Esophagus muscularis mucosa (tissue), 3 donors: Measurements from ENCODE around the gene KIAA1958.

Source experiments
- EP300 ChIP-seq: sonication (generic); formaldehyde crosslinking; IDR thresholded peaks from one replicate; pipeline ENCODE4 v1.6.1; 2017; ENCODE audit warnings: antibody characterized with exemption
- TF ChIP-seq, protein P1 (sequence below), 3 experiments: fragments of 200-600 bp in 2 of 3; fragments of 450-650 bp in 1 of 3; sonication (generic) in 2 of 3; IDR thresholded peaks; one replicate each; pipeline ENCODE4 v1.5.1; 2017 to 2019; ENCODE audit warnings: antibody characterized with exemption in 3 of 3, mild to moderate bottlenecking in 2 of 3, moderate library complexity in 1 of 3

DNA sequence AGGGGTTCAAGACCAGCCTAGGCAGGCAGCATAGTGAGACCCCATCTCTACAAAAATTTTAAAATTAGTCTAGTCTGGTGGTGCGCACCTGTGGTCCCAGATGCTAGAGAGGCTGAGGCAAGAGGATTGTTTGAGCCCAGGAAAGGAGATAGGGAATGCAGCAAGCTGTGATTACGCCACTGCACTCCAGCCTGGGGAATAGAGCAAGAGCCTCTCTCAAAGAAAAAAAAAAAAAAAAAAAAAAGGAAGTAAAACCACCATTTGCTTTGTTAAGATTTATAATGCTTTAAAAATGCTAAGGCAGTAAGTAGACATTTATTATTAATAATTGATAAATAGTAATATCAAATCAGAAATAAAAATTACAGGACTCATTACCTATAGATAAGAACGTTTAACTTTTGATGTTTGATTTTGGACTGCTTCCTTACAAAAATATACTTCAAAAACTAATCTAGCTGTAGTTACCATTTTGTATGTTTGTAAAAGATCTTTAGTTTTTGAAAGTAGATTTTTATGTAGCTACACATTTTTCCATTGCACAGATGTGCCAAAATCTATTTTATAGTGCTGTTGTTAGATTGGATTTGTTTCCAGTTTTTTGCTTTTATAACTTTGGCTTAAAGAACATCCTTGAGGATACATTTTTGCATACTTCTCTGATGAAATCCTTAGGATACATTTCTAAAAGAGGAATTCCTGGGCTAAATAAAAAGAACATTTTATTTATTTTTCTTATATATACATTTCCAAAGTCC, 144.9 kb downstream of the KIAA1958 start:
- no peak for TF ChIP-seq EP300
- TF ChIP-seq, protein P1, sequence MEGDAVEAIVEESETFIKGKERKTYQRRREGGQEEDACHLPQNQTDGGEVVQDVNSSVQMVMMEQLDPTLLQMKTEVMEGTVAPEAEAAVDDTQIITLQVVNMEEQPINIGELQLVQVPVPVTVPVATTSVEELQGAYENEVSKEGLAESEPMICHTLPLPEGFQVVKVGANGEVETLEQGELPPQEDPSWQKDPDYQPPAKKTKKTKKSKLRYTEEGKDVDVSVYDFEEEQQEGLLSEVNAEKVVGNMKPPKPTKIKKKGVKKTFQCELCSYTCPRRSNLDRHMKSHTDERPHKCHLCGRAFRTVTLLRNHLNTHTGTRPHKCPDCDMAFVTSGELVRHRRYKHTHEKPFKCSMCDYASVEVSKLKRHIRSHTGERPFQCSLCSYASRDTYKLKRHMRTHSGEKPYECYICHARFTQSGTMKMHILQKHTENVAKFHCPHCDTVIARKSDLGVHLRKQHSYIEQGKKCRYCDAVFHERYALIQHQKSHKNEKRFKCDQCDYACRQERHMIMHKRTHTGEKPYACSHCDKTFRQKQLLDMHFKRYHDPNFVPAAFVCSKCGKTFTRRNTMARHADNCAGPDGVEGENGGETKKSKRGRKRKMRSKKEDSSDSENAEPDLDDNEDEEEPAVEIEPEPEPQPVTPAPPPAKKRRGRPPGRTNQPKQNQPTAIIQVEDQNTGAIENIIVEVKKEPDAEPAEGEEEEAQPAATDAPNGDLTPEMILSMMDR (IDR thresholded peaks at IDR 0.05), result no peak
